ENCODE measurements around the gene DCST2.
"Not testable (repeated sequence)": the region's sequence is repeated elsewhere in the genome, so short reads cannot be mapped to it uniquely, and the experiment has no call there.

Gene DCST2

DNA sequence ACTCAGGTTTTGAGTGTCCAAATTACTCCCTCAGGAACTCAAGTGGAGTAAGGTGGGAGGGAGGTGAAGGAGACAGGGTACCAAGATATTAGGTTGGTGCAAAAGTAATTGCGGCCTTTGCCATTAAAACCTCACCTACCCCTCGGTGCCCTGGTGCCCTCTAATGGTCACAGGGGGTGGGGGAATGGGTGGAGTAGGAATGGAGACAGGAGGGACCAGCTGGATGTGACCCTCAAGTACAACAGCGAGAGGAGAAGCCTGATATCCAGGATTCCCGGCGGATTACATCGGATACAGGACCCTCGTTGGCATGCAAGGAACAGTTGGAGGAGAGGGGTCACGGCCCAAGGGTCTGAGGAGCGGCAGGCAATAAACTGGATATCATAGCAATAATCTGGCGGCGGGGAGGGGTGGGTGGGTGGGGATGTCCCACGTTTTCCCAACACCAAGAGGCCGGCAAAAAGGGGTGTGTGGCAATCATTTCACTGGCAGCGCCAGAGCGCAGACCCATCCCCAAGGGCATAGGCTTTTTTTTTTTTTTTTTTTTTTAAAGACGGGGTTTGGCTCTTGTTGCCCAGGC is 35.3 kb downstream of the DCST2 start:
- no peak for DNase-seq

DNA sequence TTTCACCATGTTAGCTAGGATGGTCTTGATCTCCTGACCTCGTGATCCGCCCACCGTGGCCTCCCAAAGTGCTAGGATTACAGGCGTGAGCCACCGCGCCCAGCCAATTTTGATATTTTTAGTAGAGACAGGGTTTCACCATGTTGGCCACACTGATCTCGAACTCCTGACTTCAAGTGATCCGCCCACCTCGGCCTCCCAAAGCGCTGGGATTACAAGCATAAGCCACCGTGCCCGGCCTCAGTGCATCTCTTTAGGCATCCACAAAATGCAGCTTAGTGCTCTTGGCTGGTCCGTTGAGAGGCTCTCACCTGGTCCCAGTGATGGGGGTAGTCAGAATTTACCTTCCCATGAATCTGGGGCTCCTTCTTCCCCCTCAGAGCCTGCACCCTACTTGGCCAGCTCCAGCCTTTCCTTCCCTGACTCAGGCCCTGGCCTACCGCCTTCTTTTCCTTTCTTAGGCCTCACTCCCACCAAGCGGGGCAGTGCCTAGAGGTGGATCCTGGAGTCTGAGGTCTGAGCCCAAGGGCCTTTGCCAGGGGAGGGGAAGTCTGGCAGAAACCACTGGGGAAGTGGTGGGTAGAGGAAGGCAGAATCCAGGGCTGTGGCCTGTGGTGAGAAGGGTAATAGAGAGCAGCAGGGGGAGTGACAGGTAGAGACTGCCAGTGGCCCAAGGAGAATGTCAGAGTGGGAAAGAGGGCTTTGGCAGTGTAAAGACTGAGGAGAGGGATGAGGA is 36.4 kb downstream of the DCST2 start:
- DNase-seq (no peak), ATAC-seq (no peak)

More for the DNA sequence above, 35.3 kb downstream of the DCST2 start:
- ATAC-seq, result no peak

DNA sequence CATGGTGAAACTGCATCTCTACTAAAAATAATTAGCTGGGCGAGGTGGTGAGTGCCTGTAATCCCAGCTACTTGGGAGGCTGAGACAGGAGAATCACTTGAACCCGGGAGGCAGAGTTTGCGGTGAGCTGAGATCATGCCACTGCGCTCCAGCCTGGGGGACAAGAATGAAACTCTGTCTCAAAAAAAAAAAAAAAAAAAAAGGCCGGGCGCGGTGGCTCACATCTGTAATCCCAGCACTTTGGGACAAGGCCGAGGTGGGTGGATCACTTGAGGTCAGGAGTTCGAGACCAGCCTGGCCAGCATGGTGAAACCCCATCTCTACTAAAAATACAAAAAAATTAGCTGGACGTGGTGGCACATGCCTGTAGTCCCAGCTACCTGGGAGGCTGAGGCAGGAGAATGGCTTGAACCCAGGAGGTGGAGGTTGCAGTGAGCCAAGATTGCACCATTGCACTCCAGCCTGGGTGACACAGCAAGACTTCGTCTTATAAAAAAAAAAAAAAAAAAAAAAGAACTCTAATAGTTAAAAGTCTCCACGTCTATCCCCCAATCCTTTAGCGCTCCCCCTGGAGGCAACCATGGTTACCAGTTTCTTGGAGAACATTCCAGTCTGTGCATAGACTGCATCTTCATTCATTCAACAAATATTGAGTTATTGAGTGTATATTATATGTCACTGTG is 38.1 kb downstream of the DCST2 start:
- peak; percentile 30 for DNase-seq
- ATAC-seq, result not testable (repeated sequence)

DNA sequence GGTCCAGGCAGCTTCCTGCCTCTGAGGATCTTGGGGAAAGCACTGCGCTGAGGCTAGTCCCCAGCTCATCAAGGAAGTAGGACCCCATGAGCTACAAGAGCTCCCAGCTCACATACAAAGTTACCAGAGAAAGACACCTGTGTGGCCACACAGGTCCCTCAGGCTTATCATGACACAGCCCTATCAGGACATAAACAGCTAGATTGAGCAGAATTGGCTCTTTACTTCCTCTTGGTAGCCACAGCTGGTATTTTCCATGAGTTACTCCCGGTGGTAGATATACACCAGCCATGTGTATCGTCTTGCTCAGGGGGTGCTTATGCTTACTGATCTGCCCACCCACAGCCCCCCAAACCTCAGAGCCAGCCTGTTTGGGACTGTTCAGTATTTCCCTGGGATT is 39.0 kb downstream of the DCST2 start:
- no peak for ATAC-seq

DNA sequence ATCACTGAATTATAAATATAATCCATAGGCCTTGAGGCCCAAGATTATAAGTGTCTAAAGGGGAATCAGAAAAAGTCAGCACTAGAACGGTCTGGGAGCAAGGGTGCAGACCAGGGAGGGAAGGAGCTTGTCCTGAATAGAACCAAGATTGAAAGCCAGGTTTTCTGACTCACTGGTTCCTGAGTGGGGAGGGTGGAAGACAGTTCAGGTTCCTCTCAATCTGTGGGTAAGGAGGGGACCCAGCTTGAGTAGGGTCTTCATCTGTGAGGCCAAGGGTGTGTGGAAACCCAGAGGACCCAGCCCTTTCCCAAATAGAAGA is 39.4 kb downstream of the DCST2 start:
- no peak for ATAC-seq
- DNase-seq, result no peak

More for the DNA sequence above, 39.0 kb downstream of the DCST2 start:
- no peak for DNase-seq

DNA sequence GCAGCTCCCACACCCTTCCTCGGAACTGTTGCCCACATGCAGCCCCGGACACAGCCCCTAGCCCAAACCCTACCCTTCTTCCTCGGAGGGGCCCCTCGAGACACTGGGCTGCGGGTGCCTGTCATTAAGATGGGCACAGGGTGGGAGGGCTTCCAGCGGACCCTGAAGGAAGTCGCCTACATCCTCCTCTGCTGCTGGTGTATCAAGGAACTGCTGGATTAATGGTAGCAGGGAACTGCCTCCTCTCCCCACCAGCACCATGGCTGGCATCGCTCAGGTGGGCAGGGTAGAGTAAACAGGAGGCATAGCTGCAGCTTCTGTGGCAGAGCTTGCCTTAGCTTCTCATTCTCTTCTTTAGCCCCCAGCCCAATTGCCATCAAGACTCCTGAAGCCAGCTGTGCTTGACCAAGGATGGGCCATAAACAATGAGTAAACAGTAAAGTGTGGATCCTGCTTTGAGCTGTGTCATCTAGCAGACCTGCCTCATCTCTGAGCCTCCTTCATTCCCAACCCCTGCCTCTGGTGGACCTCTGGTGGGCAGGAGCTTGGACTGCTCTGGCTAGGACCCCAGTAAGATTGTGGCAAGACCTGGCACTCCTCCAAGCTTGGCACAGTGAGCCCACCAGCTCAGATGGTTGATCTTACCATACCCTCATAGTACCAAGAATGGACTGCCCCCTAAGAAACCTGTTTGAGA is 39.9 kb downstream of the DCST2 start, which contains the start of gene LENEP:
LENEP (plus strand) TSS at position 15 of the 697 bp plus-strand sequence; CDS start at position 37, 22 bp downstream.
- no peak for DNase-seq
- ATAC-seq, result no peak

- ATAC-seq, result no peak
Measured at GRCh38 chr1:154992721-154993571, 40.6 kb downstream of the DCST2 start.

GRCh38 chr1:154990276-154990675 is 43.3 kb downstream of the DCST2 start:
- DNase-seq, result no peak

More at GRCh38 chr1:154992721-154993571, 40.6 kb downstream of the DCST2 start:
- DNase-seq, result no peak

GRCh38 chr1:154989195-154989860 is 44.3 kb downstream of the DCST2 start:
- DNase-seq, result no peak
- no peak for ATAC-seq

More at GRCh38 chr1:154990276-154990675, 43.3 kb downstream of the DCST2 start:
- ATAC-seq, result no peak

DNA sequence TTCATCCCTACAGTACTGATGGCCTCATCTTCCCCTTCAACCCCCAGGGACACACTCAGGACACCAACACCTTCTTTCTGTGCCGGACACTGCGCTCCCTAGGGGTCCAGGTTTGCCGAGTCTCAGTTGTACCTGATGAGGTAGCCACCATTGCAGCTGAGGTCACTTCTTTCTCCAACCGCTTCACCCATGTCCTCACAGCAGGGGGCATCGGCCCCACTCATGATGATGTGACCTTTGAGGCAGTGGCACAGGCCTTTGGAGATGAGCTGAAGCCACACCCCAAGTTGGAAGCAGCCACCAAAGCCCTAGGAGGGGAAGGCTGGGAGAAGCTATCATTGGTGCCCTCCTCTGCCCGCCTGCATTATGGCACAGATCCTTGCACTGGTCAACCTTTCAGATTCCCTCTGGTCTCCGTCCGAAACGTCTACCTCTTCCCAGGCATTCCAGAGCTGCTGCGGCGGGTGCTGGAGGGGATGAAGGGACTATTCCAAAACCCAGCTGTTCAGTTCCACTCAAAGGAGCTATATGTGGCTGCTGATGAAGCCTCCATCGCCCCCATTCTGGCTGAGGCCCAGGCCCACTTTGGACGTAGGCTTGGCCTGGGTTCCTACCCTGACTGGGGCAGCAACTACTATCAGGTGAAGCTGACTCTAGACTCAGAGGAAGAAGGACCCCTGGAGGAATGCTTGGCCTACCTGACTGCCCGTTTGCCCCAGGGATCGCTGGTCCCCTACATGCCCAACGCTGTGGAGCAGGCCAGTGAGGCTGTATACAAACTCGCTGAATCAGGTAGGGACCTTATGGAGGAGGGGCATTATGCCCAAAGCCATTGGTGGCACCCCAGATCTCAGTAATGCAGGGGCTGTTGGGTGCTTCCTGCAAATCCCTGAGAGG is 45.3 kb downstream of the DCST2 start:
- ATAC-seq, result no peak
- DNase-seq, result no peak

DNA sequence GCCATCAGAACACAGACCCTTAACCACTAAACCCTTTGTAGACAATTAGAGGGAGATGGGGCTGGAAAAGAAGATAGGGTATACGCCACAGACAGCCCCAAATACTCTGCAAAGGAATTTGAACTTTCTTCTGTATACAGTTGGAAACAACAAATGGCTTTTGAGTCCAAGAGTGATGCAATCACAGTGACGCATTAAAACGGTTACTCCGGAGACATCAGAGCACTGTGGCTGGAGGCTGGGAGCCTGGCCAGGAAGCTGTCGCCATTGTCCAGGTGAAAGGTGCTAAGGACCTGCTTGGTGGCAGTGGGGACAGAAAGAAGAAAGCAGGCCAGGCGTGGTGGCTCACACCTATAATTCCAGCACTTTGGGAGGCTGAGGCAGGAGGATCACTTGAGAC is 46.3 kb downstream of the DCST2 start:
- ATAC-seq (no peak), DNase-seq (no peak)

DNA sequence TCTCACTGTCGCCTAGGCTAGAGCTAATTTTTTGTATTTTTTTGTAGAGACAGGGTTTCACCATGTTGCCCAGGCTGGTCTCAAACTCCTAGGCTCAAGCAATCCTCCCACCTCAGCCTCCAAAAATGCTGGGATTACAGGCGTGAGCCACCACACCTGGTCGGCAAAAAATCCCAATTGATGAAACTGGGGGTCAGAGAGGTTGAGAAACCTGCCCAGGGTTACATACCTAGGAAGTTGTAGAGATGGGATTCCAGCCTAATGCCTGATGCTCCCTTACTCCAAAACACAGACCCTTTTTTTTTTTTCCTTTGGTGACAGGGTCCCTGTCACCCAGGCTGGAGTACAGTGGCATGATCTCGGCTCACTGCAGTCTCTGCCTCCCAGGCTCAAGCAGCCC is 46.8 kb downstream of the DCST2 start:
- not testable (repeated sequence) for DNase-seq, ATAC-seq

DNA sequence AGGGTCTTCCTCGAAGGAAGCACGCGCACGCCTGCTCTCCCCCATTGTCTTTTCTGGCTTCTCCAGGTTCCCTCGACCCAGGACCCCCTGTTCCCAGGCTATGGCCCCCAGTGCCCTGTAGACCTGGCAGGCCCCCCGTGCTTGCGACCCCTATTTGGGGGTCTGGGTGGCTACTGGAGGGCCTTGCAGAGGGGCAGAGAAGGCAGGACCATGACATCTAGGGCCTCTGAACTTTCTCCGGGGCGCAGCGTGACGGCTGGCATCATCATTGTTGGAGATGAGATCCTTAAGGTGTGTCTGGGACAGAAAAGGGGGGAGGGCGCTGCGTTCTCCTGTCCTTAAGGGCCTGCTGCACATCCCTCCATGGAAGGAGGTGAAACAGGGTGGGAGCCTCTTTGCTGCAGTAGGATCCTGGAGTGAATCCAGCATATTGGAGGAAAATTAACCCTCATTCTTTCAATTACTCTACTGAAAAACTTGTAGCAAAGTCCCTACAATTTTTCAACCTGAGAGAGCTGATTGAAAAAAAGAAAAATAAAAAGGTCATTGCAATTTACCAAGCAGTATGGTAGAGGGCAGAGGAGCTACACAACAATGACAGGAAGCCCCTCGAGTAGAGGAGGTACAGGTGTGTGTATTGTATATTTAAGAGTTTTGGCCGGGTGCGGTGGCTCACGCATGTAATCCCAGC is 49.7 kb downstream of the DCST2 start:
- ATAC-seq (no peak), DNase-seq (no peak)

- peak; percentile 100 for ATAC-seq
- peak; percentile 97 for DNase-seq
Measured at GRCh38 chr1:154982897-154983648, 50.5 kb downstream of the DCST2 start, which contains the start of gene FLAD1. TSS of gene FLAD1 (plus strand) at chr1:154983344. CDS start at chr1:154983695, 351 bp downstream.

GRCh38 chr1:154982341-154982740 is 51.2 kb downstream of the DCST2 start:
- no peak for DNase-seq
- ATAC-seq, result no peak

GRCh38 chr1:154978360-154978759 is 55.2 kb downstream of the DCST2 start:
- no peak for ATAC-seq
- DNase-seq, result no peak

GRCh38 chr1:154977762-154978161 is 55.8 kb downstream of the DCST2 start:
- not testable (repeated sequence) for DNase-seq, ATAC-seq

GRCh38 chr1:154975409-154976059 is 58.0 kb downstream of the DCST2 start:
- peak; percentile 7 for ATAC-seq
- peak; percentile 75 for DNase-seq
